GM20431 (cell line): ENCODE results near the gene GLIS1.

Experiments used
- in situ Hi-C: fragments of 300-500 bp; cut with MseI, MboI; formaldehyde crosslinking; loops from one replicate; pipeline ENCODE4 v1.15.0; 2020; ENCODE audit warnings: low sequenced_read_pairs; ENCODE audit not compliant: unreplicated experiment

The GLIS1 gene

GRCh38 chr1:53737648-53738204, 1.2 kb downstream of the GLIS1 start:
- in situ Hi-C loops: no loop called here

GRCh38 chr1:53736290-53736689, 2.7 kb downstream of the GLIS1 start:
- in situ Hi-C loops: no loop called here

GRCh38 chr1:53735681-53736080, 3.3 kb downstream of the GLIS1 start:
- in situ Hi-C loops: no loop called here

- in situ Hi-C loops: no loop called here
These were observed 3.7 kb downstream of the GLIS1 start for GRCh38 chr1:53735261-53735660.

- in situ Hi-C loops: no loop called here
These were observed 4.2 kb downstream of the GLIS1 start for GRCh38 chr1:53734650-53735211.

- in situ Hi-C loops: no loop called here
These were observed 4.9 kb downstream of the GLIS1 start for GRCh38 chr1:53733975-53734649.

GRCh38 chr1:53733447-53733931, 5.5 kb downstream of the GLIS1 start:
- in situ Hi-C loops: no loop called here

GRCh38 chr1:53732912-53733317, 6.0 kb downstream of the GLIS1 start:
- in situ Hi-C loops: no loop called here

GRCh38 chr1:53732409-53732808, 6.6 kb downstream of the GLIS1 start:
- in situ Hi-C loops: no loop called here

GRCh38 chr1:53731779-53732305, 7.1 kb downstream of the GLIS1 start:
- in situ Hi-C loops: no loop called here

GRCh38 chr1:53731043-53731600, 7.8 kb downstream of the GLIS1 start:
- in situ Hi-C loops: no loop called here

GRCh38 chr1:53730224-53730865, 8.6 kb downstream of the GLIS1 start:
- in situ Hi-C loops: no loop called here

- in situ Hi-C loops: no loop called here
These were observed 9.3 kb downstream of the GLIS1 start for GRCh38 chr1:53729456-53730223.

GRCh38 chr1:53728702-53729455, 10.1 kb downstream of the GLIS1 start:
- in situ Hi-C loops: no loop called here

- in situ Hi-C loops: no loop called here
These were observed 10.8 kb downstream of the GLIS1 start for GRCh38 chr1:53728196-53728595.

- in situ Hi-C loops: no loop called here
These were observed 11.4 kb downstream of the GLIS1 start for GRCh38 chr1:53727461-53728092.

GRCh38 chr1:53726009-53726600, 12.9 kb downstream of the GLIS1 start:
- in situ Hi-C loops: no loop called here

- in situ Hi-C loops: no loop called here
These were observed 13.7 kb downstream of the GLIS1 start for GRCh38 chr1:53725238-53725689.
